Testis (tissue), 3 donors: ENCODE results near the gene NUMBL. TPM values are rescaled to one million over a fixed set of nuclear protein-coding genes. Genes with fewer than 3 reads are reported as not detected.
A peak's percentile ranks its signal among the peaks of the same experiment; 100 is the strongest.

Experiments used
- DNase-seq: peaks from one replicate; pipeline ENCODE4 v3.0.0-alpha.2; 2019
- H3K27ac ChIP-seq, 2 donors: fragments of 200-600 bp; sonication (generic); one replicate each; pipeline ENCODE4 v1.5.1; 2019
- H3K27me3 ChIP-seq: fragments of 200-600 bp; sonication (generic); one replicate; pipeline ENCODE4 v1.5.1; 2019
- H3K36me3 ChIP-seq: fragments of 200-600 bp; sonication (generic); one replicate; pipeline ENCODE4 v1.5.1; 2017; ENCODE audit warnings: low read depth; ENCODE audit errors: missing control alignments
- H3K4me1 ChIP-seq: fragments of 200-600 bp; sonication (generic); one replicate; pipeline ENCODE4 v1.5.1; 2019
- H3K4me3 ChIP-seq, 2 donors: fragments of 200-600 bp; sonication (generic); one replicate each; pipeline ENCODE4 v1.5.1; 2017 to 2019
- H3K9me3 ChIP-seq: fragments of 200-600 bp; sonication (generic); one replicate; pipeline ENCODE4 v1.5.1; 2017
- CTCF ChIP-seq, 3 experiments: fragments of 450-650 bp in 2 of 3; fragments of 200-600 bp in 1 of 3; sonication (generic) in 1 of 3; IDR thresholded peaks; one replicate each; pipeline ENCODE4 v1.5.1; 2016 to 2019; ENCODE audit warnings: antibody characterized with exemption in 3 of 3, mild to moderate bottlenecking in 2 of 3, moderate library complexity in 1 of 3
- POLR2A ChIP-seq: fragments of 450-650 bp; IDR thresholded peaks from one replicate; pipeline ENCODE4 v1.6.1; 2017; ENCODE audit warnings: antibody characterized with exemption, mild to moderate bottlenecking, moderate library complexity
- WGBS, 2 donors: methylation state at CpG; one replicate each; pipeline ENCODE4 v1.1.5; 2018; 5-methylcytosine and 5-hydroxymethylcytosine counted together
- intact Hi-C: fragments of 100-400 bp; cut with DNase I; formaldehyde crosslinking; loops from one replicate; pipeline ENCODE4 v1.15.1; 2023; ENCODE audit warnings: low total_unique reads
- polyA plus RNA-seq: library from polyadenylated mRNA; stranded (reverse); fragments of 350-450 nt; fragmentation: Illumina TruSeq; extraction: RNeasy Lipid Tissue Mini Kit (QIAGEN cat#74804); gene quantifications from one replicate; pipeline ENCODE4 v1.2.3, GENCODE V29; 2014; ENCODE audit warnings: low read depth, low replicate concordance; ENCODE audit not compliant: insufficient read depth
- total RNA-seq, 2 donors: library from RNA; depleted of rRNA; stranded (reverse); fragments of >200 nt; gene quantifications; one replicate each; pipeline ENCODE4 v1.2.3, GENCODE V29; 2016

The NUMBL gene
- total and polyA plus RNA-seq, 3 donors from 2014 or later, result 19.9 to 52.1 (median 42.7) TPM

- DNase-seq, result no peak
- Histone ChIP-seq H3K36me3 (no peaks in the 10 kb centered on the region), H3K4me1 (peaks cover 3% of the 10 kb centered on the region), H3K9me3 (no peaks in the 10 kb centered on the region), H3K4me3 (no peak overlapping the region), H3K27ac (no peak overlapping the region), H3K27me3 (no peaks in the 10 kb centered on the region)
- intact Hi-C loops, result no loop called here
- 77 to 80% methylated on average over 18 of the region's 18 CpGs for WGBS, 2 donors
- TF ChIP-seq POLR2A, result no peak
- TF ChIP-seq CTCF (IDR thresholded peaks at IDR 0.05), result no peak
These were observed 14.3 kb upstream of the NUMBL start for GRCh38 chr19:40704491-40705361.

DNA sequence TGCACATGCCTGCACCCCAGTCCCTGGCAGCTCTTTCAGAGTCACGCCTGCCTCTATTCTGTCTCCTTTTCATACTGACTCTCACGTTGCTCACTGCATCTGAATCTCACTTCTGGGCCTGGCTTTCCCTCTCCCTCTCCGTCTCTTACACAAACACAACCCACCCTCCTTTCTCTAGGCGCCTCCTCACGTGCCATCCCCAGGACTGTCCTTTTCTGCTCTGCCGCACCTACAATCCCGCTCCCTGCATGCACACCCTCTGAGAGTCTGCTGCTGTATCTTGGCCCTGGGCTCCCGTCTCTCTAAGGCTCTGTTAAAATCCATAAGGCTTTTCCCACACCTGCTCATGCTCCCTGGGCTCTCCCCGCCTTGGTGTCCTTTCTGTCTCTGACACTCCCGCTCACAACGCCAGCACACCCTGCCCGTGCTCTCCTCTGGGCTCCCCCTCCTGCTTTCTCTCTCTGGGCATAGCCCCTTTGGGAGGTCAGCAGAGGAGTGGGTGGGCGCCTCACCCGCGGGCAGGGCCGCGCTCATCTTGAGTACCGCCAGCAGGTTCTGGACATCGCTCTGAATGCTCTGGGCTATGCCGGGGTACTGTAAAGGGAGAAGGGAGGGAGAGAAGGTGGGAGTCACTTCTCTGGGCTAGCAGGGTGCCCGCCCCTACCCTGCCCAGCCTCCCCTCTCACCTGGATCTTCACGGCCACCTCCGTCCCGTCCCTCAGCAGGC is 12.7 kb upstream of the NUMBL start:
- no peaks in the 10 kb centered on the region for H3K36me3 ChIP-seq
- intact Hi-C loops, result no loop called here
- H3K27ac ChIP-seq, result no peak overlapping the region
- no peak for DNase-seq
- no peaks in the 10 kb centered on the region for H3K27me3 ChIP-seq
- no peak overlapping the region for H3K4me3 ChIP-seq
- no peaks in the 10 kb centered on the region for H3K9me3 ChIP-seq
- TF ChIP-seq CTCF (IDR thresholded peaks at IDR 0.05) (no peak), POLR2A (no peak)
- peaks cover 3% of the 10 kb centered on the region for H3K4me1 ChIP-seq
- 91 to 94% methylated on average over 24 of the region's 24 CpGs for WGBS, 2 donors

GRCh38 chr19:40702337-40703012 is 12.0 kb upstream of the NUMBL start:
- peak; percentile 84 for DNase-seq
- Histone ChIP-seq H3K4me1 (peaks cover 3% of the 10 kb centered on the region), H3K27me3 (no peaks in the 10 kb centered on the region), H3K4me3 (no peak overlapping the region), H3K9me3 (no peaks in the 10 kb centered on the region), H3K27ac (no peak overlapping the region), H3K36me3 (no peaks in the 10 kb centered on the region)
- TF ChIP-seq CTCF (IDR thresholded peaks at IDR 0.05), result peak in 1 of 3 experiments; percentile 32
- TF ChIP-seq POLR2A, result no peak
- intact Hi-C loops, result no loop called here
- WGBS, 2 donors, result 73 to 79% methylated on average over 16 to 18 of the region's 18 CpGs

- no peaks in the 10 kb centered on the region for H3K9me3 ChIP-seq
- H3K27ac ChIP-seq, result no peak overlapping the region
- 88 to 95% methylated on average over 6 of the region's 6 CpGs for WGBS, 2 donors
- no peak for DNase-seq
- no peaks in the 10 kb centered on the region for H3K36me3 ChIP-seq
- H3K27me3 ChIP-seq, result no peaks in the 10 kb centered on the region
- peaks cover 3% of the 10 kb centered on the region for H3K4me1 ChIP-seq
- no peak overlapping the region for H3K4me3 ChIP-seq
- intact Hi-C loops, result no loop called here
- TF ChIP-seq CTCF (IDR thresholded peaks at IDR 0.05), result no peak
- TF ChIP-seq POLR2A, result no peak
These were observed 11.3 kb upstream of the NUMBL start for GRCh38 chr19:40701758-40702157.
